GM12873 (cell line): ENCODE data around the gene SLC13A5.

ENCODE experiments used
- CTCF ChIP-seq: IDR thresholded peaks from 2 replicates; pipeline ENCODE4 v1.5.1; 2012; ENCODE audit warnings: low read depth, mild to moderate bottlenecking, moderate library complexity, low read length, control low read depth; ENCODE audit not compliant: insufficient read depth; ENCODE audit errors: missing control alignments

The SLC13A5 gene

GRCh38 chr17:6683081-6683684, 30.0 kb downstream of the SLC13A5 start:
- TF ChIP-seq CTCF = no peak

- no peak for TF ChIP-seq CTCF
Observed at GRCh38 chr17:6682339-6682738, 30.8 kb downstream of the SLC13A5 start.

- no peak for TF ChIP-seq CTCF
Observed at GRCh38 chr17:6681671-6682070, 31.5 kb downstream of the SLC13A5 start.

- no peak for TF ChIP-seq CTCF
Observed at GRCh38 chr17:6681176-6681575, 32.0 kb downstream of the SLC13A5 start.

- TF ChIP-seq CTCF = no peak
Observed at GRCh38 chr17:6679241-6679640, 33.9 kb downstream of the SLC13A5 start.

GRCh38 chr17:6677946-6678345, 35.2 kb downstream of the SLC13A5 start:
- TF ChIP-seq CTCF = no peak

GRCh38 chr17:6677158-6677831, 35.9 kb downstream of the SLC13A5 start:
- TF ChIP-seq CTCF = no peak
